ENCODE results near the gene FHAD1. TPM values are rescaled to one million over a fixed set of nuclear protein-coding genes. Genes with fewer than 3 reads are reported as not detected.

Gene FHAD1
- total and polyA plus RNA-seq, 9 of the 15 experiments (the other 6 are each of a cell fraction or from before 2014, with no cell fraction given), result 0.32 to 2.1 (median 1.5) TPM; not detected in 1

GRCh38 chr1:15296585-15297321, 49.7 kb downstream of the FHAD1 start (continued):
- TF ChIP-seq, protein P1, sequence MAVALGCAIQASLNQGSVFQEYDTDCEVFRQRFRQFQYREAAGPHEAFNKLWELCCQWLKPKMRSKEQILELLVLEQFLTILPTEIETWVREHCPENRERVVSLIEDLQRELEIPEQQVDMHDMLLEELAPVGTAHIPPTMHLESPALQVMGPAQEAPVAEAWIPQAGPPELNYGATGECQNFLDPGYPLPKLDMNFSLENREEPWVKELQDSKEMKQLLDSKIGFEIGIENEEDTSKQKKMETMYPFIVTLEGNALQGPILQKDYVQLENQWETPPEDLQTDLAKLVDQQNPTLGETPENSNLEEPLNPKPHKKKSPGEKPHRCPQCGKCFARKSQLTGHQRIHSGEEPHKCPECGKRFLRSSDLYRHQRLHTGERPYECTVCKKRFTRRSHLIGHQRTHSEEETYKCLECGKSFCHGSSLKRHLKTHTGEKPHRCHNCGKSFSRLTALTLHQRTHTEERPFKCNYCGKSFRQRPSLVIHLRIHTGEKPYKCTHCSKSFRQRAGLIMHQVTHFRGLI (CRISPR knock-in tag; IDR thresholded peaks at IDR 0.05), result no peak
- TF ChIP-seq TEAD1 (CRISPR knock-in tag; IDR thresholded peaks at IDR 0.05) (no peak), CREB3 (tag; conservative IDR thresholded peaks at IDR 0.05; ENCODE audit: low read depth) (no peak), HMGN3 (IDR thresholded peaks at IDR 0.05; ENCODE audit: borderline replicate concordance, extremely low read depth, insufficient read length, low read depth, low read length) (no peak), ZNF696 (CRISPR knock-in tag; conservative IDR thresholded peaks at IDR 0.05) (no peak), TAF1 (IDR thresholded peaks at IDR 0.05; ENCODE audit: control insufficient read depth, extremely low read depth, insufficient read depth, low read length, severe bottlenecking) (no peak), CSDE1 (IDR thresholded peaks at IDR 0.05) (no peak)
- TF ChIP-seq, protein P2, sequence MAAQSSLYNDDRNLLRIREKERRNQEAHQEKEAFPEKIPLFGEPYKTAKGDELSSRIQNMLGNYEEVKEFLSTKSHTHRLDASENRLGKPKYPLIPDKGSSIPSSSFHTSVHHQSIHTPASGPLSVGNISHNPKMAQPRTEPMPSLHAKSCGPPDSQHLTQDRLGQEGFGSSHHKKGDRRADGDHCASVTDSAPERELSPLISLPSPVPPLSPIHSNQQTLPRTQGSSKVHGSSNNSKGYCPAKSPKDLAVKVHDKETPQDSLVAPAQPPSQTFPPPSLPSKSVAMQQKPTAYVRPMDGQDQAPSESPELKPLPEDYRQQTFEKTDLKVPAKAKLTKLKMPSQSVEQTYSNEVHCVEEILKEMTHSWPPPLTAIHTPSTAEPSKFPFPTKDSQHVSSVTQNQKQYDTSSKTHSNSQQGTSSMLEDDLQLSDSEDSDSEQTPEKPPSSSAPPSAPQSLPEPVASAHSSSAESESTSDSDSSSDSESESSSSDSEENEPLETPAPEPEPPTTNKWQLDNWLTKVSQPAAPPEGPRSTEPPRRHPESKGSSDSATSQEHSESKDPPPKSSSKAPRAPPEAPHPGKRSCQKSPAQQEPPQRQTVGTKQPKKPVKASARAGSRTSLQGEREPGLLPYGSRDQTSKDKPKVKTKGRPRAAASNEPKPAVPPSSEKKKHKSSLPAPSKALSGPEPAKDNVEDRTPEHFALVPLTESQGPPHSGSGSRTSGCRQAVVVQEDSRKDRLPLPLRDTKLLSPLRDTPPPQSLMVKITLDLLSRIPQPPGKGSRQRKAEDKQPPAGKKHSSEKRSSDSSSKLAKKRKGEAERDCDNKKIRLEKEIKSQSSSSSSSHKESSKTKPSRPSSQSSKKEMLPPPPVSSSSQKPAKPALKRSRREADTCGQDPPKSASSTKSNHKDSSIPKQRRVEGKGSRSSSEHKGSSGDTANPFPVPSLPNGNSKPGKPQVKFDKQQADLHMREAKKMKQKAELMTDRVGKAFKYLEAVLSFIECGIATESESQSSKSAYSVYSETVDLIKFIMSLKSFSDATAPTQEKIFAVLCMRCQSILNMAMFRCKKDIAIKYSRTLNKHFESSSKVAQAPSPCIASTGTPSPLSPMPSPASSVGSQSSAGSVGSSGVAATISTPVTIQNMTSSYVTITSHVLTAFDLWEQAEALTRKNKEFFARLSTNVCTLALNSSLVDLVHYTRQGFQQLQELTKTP (IDR thresholded peaks at IDR 0.05; ENCODE audit: low read depth in 1 of 2, partially characterized antibody in 2 of 2), result no peak

All from K562 (cell line).